ENCODE measurements around the gene MRTO4. TPM values are rescaled to one million over a fixed set of nuclear protein-coding genes. Genes with fewer than 3 reads are reported as not detected.
"Not testable (repeated sequence)": the region's sequence is repeated elsewhere in the genome, so short reads cannot be mapped to it uniquely, and the experiment has no call there.

Gene MRTO4
- total and polyA plus RNA-seq, 2 of the 13 experiments (the other 11 are each of a cell fraction or from before 2014, with no cell fraction given), result 28.1 to 59.2 TPM

DNA sequence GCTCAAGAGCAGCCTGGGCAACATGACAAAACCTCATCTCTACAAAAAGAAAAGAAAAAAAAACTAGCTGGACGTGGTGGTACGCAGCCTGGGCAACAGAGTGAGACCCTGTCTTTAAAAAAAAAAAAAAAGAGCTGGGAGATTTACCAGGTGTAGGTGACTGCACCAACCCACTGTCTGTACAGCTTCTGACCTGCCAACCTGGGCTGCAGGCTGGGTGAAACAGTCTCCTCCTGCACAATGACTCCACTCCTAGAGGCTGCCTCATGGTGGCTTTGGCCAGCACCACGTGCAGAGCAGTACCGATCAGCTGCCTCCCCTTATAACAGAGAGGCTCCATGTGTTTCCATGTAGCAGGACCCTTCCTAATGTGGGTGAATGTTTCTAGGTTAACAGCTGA is 3.7 kb downstream of the MRTO4 start (continued):
- TF ChIP-seq POLR2A (IDR thresholded peaks at IDR 0.05; ENCODE audit: insufficient read depth in 1 of 2, low read depth in 2 of 2, low read length in 2 of 2) (no peak), NCOA1 (CRISPR knock-in tag; IDR thresholded peaks at IDR 0.05) (no peak), ZBTB38 (CRISPR knock-in tag; IDR thresholded peaks at IDR 0.05) (no peak), NFE2L1 (CRISPR knock-in tag; IDR thresholded peaks at IDR 0.05; ENCODE audit: borderline replicate concordance) (no peak), TBP (CRISPR knock-in tag; IDR thresholded peaks at IDR 0.05) (no peak), ZNF451 (CRISPR knock-in tag; IDR thresholded peaks at IDR 0.05) (no peak)
- TF ChIP-seq, protein P1, sequence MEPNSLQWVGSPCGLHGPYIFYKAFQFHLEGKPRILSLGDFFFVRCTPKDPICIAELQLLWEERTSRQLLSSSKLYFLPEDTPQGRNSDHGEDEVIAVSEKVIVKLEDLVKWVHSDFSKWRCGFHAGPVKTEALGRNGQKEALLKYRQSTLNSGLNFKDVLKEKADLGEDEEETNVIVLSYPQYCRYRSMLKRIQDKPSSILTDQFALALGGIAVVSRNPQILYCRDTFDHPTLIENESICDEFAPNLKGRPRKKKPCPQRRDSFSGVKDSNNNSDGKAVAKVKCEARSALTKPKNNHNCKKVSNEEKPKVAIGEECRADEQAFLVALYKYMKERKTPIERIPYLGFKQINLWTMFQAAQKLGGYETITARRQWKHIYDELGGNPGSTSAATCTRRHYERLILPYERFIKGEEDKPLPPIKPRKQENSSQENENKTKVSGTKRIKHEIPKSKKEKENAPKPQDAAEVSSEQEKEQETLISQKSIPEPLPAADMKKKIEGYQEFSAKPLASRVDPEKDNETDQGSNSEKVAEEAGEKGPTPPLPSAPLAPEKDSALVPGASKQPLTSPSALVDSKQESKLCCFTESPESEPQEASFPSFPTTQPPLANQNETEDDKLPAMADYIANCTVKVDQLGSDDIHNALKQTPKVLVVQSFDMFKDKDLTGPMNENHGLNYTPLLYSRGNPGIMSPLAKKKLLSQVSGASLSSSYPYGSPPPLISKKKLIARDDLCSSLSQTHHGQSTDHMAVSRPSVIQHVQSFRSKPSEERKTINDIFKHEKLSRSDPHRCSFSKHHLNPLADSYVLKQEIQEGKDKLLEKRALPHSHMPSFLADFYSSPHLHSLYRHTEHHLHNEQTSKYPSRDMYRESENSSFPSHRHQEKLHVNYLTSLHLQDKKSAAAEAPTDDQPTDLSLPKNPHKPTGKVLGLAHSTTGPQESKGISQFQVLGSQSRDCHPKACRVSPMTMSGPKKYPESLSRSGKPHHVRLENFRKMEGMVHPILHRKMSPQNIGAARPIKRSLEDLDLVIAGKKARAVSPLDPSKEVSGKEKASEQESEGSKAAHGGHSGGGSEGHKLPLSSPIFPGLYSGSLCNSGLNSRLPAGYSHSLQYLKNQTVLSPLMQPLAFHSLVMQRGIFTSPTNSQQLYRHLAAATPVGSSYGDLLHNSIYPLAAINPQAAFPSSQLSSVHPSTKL (CRISPR knock-in tag; IDR thresholded peaks at IDR 0.05), result no peak
- TF ChIP-seq, protein P2, sequence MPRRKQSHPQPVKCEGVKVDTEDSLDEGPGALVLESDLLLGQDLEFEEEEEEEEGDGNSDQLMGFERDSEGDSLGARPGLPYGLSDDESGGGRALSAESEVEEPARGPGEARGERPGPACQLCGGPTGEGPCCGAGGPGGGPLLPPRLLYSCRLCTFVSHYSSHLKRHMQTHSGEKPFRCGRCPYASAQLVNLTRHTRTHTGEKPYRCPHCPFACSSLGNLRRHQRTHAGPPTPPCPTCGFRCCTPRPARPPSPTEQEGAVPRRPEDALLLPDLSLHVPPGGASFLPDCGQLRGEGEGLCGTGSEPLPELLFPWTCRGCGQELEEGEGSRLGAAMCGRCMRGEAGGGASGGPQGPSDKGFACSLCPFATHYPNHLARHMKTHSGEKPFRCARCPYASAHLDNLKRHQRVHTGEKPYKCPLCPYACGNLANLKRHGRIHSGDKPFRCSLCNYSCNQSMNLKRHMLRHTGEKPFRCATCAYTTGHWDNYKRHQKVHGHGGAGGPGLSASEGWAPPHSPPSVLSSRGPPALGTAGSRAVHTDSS (CRISPR knock-in tag; conservative IDR thresholded peaks at IDR 0.05), result no peak

DNA sequence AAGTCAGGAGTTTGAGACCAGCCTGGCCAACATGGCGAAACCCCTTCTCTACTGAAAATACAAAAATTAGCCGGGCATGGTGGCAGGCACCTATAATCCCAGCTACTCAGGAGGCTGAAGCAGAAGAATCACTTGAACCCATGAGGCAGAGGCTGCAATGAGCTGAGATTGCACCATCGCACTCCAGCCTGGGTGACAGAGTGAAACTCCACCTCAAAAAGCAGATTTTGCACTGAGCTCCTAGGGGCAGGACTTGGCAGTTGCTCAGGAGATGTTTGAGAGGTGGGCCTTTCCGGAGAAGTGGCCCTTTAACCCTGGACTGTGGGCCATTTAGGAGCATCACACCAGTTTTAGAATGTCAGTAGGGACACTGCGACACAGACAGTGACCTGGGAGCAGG is 4.7 kb downstream of the MRTO4 start:
- BruUV-seq (replicated peaks); intact Hi-C loops (cut with micrococcal nuclease; ENCODE audit: unreplicated experiment); H3K27ac ChIP-seq (ENCODE audit: extremely low read length, insufficient read depth, low read length); H3K9me3 ChIP-seq (ENCODE audit: low read length); H3K4me2 ChIP-seq (ENCODE audit: low read depth, low read length); FAIRE-seq; CTCF ChIA-PET (ENCODE audit: low intra/inter-chr PET ratio, low total read pairs); H2AFZ ChIP-seq (ENCODE audit: low read length); ATAC-seq; H3K9ac ChIP-seq (ENCODE audit: insufficient read depth, low read depth, low read length); H4K20me1 ChIP-seq (ENCODE audit: insufficient read depth, low read length); in situ Hi-C loops (cut with HindIII; ENCODE audit: extremely low pct_ligation_motif_present, low pct_unique_long_range_greater_than_20kb); H3K27me3 ChIP-seq (ENCODE audit: control insufficient read depth in 1 of 2, insufficient read depth in 2 of 2, low read length in 2 of 2); DNase-seq (ENCODE audit: low spot score); H3K4me3 ChIP-seq (replicated peaks in 1 of 3; ENCODE audit: insufficient read depth in 1 of 3, low read depth in 2 of 3, low read length in 3 of 3); POLR2A ChIA-PET: not testable (repeated sequence)
- Histone ChIP-seq H3K79me2 (ENCODE audit: insufficient read depth, low read length) (peaks cover 42% of the 10 kb centered on the region), H3K4me1 (ENCODE audit: insufficient read depth, low read length) (peaks cover 21% of the 10 kb centered on the region), H3K36me3 (replicated peaks in 1 of 2; ENCODE audit: control insufficient read depth in 1 of 2, insufficient read depth in 2 of 2, low read length in 2 of 2) (peaks cover 27 to 60% of the 10 kb centered on the region in 2 experiments)
- WGBS (ENCODE audit: low lambda C conversion rate), result 98% methylated on average over 5 of the region's 5 CpGs
